NCI-H2171 (cell line): ENCODE data around the gene NADSYN1.

Experiments
- DNase-seq: peaks from one replicate; lab custom pipeline; 2025; lab: John Stamatoyannopoulos, UW

NADSYN1 gene

GRCh38 chr11:71433648-71434450, 19.2 kb upstream of the NADSYN1 start:
- DNase-seq, result no peak

GRCh38 chr11:71434576-71435130, 18.4 kb upstream of the NADSYN1 start:
- DNase-seq, result no peak

- no peak for DNase-seq
Observed at GRCh38 chr11:71435278-71435951, 17.6 kb upstream of the NADSYN1 start.

GRCh38 chr11:71436861-71437260, 16.1 kb upstream of the NADSYN1 start:
- no peak for DNase-seq

- no peak for DNase-seq
Observed at GRCh38 chr11:71437399-71437798, 15.6 kb upstream of the NADSYN1 start.

GRCh38 chr11:71437879-71438278, 15.1 kb upstream of the NADSYN1 start:
- no peak for DNase-seq

GRCh38 chr11:71438650-71439049, 14.4 kb upstream of the NADSYN1 start:
- DNase-seq, result no peak

GRCh38 chr11:71440021-71440755, 12.8 kb upstream of the NADSYN1 start:
- DNase-seq, result no peak

GRCh38 chr11:71441251-71441650, 11.8 kb upstream of the NADSYN1 start:
- no peak for DNase-seq

- DNase-seq, result no peak
Observed at GRCh38 chr11:71442123-71442522, 10.9 kb upstream of the NADSYN1 start.

- no peak for DNase-seq
Observed at GRCh38 chr11:71442880-71443279, 10.1 kb upstream of the NADSYN1 start.

GRCh38 chr11:71443736-71444445, 9.1 kb upstream of the NADSYN1 start:
- DNase-seq, result no peak

- DNase-seq, result no peak
Observed at GRCh38 chr11:71444811-71445210, 8.2 kb upstream of the NADSYN1 start.

- no peak for DNase-seq
Observed at GRCh38 chr11:71446150-71446549, 6.9 kb upstream of the NADSYN1 start.

- DNase-seq, result no peak
Observed at GRCh38 chr11:71446942-71447688, 5.9 kb upstream of the NADSYN1 start.

- DNase-seq, result peak; percentile 30
Observed at GRCh38 chr11:71447791-71448256, 5.2 kb upstream of the NADSYN1 start.

- DNase-seq, result peak; percentile 92
Observed at GRCh38 chr11:71448257-71449171, 4.5 kb upstream of the NADSYN1 start, which contains the start of gene DHCR7. Gene DHCR7 (minus strand): TSS chr11:71448393. CDS start chr11:71444952, 3,441 bp downstream.

GRCh38 chr11:71449596-71449995, 3.4 kb upstream of the NADSYN1 start:
- DNase-seq, result no peak

GRCh38 chr11:71450507-71450906, 2.5 kb upstream of the NADSYN1 start:
- no peak for DNase-seq

- DNase-seq, result no peak
Observed at GRCh38 chr11:71450939-71451338, 2.1 kb upstream of the NADSYN1 start.
